SK-N-SH (cell line): ENCODE measurements around the gene ZDHHC19. TPM values are rescaled to one million over a fixed set of nuclear protein-coding genes. Genes with fewer than 3 reads are reported as not detected.
"Not testable (repeated sequence)": the region's sequence is repeated elsewhere in the genome, so short reads cannot be mapped to it uniquely, and the experiment has no call there.

ENCODE experiments used
- CTCF ChIA-PET: fragments of 300-600, 350-600 bp; formaldehyde crosslinking; extraction: SDS; loops from one replicate; lab custom pipeline; 2021; lab: Yijun Ruan, JAX
- POLR2A ChIA-PET: fragments of 350-600 bp; sonication (Branson Sonifier 250); formaldehyde crosslinking; extraction: SDS; loops from one replicate; lab custom pipeline; 2020; ENCODE audit warnings: antibody characterized with exemption, inconsistent platforms; lab: Yijun Ruan, JAX
- DNase-seq: peaks from one replicate; pipeline ENCODE4 v3.0.0; 2012
- H2AFZ ChIP-seq: fragments of 200-600 bp; sonication (generic); 2 replicates; pipeline ENCODE4 v1.8.1; 2016; ENCODE audit warnings: antibody characterized with exemption, mild to moderate bottlenecking, low read depth
- H3F3A ChIP-seq: fragments of 200-600 bp; sonication (generic); replicated peaks from 2 replicates; pipeline ENCODE3; 2016; ENCODE audit warnings: antibody characterized with exemption, mild to moderate bottlenecking; ENCODE audit not compliant: insufficient read depth
- H3K27ac ChIP-seq, 2 experiments: fragments of 200-500 bp in 1 of 2; fragments of 200-600 bp in 1 of 2; sonication (Bioruptor generic) in 1 of 2; sonication (generic), shearing (Covaris generic) in 1 of 2; 2 replicates each; pipeline versions ENCODE4 v1.5.1 to v1.6.1; 2014 to 2016; ENCODE audit warnings: low read depth in 2 of 2, inconsistent platforms in 1 of 2, low read length in 1 of 2, mild to moderate bottlenecking in 1 of 2, mixed read lengths in 1 of 2
- H3K27me3 ChIP-seq: fragments of 200-600 bp; sonication (generic), shearing (Covaris generic); 2 replicates; pipeline ENCODE4 v1.6.1; 2016; ENCODE audit warnings: mixed run types; ENCODE audit not compliant: insufficient read depth
- H3K36me3 ChIP-seq, 2 experiments: fragments of 200-500 bp in 1 of 2; fragments of 200-600 bp in 1 of 2; sonication (Bioruptor generic) in 1 of 2; sonication (generic) in 1 of 2; replicated peaks in 1 of 2; 2 replicates each; pipeline versions ENCODE3 to v1.5.1; 2014 to 2016; ENCODE audit warnings: low read length in 1 of 2, mild to moderate bottlenecking in 1 of 2; ENCODE audit not compliant: insufficient read depth in 2 of 2, control insufficient read depth in 1 of 2
- H3K4me1 ChIP-seq, 2 experiments: fragments of 200-500 bp in 1 of 2; fragments of 200-600 bp in 1 of 2; sonication (Bioruptor generic) in 1 of 2; sonication (generic), shearing (Covaris generic) in 1 of 2; 2 replicates each; pipeline versions ENCODE4 v1.5.1 to v1.6.1; 2014 to 2016; ENCODE audit warnings: low read depth in 1 of 2, low read length in 1 of 2, mixed run types in 1 of 2; ENCODE audit not compliant: insufficient read depth in 2 of 2, control insufficient read depth in 1 of 2
- H3K4me2 ChIP-seq: fragments of 200-600 bp; sonication (generic), shearing (Covaris generic); 2 replicates; pipeline ENCODE4 v1.6.1; 2017; ENCODE audit warnings: mixed run types
- H3K4me3 ChIP-seq, 2 experiments: fragments of 200-500 bp in 1 of 2; fragments of 200-600 bp in 1 of 2; sonication (Bioruptor generic) in 1 of 2; sonication (generic), shearing (Covaris generic) in 1 of 2; 2 replicates each; pipeline versions ENCODE4 v1.5.1 to v1.8.1; 2014 to 2016; ENCODE audit warnings: low read depth in 2 of 2, inconsistent platforms in 1 of 2, low read length in 1 of 2, mild to moderate bottlenecking in 1 of 2, mixed read lengths in 1 of 2, moderate library complexity in 1 of 2
- H3K79me2 ChIP-seq: fragments of 200-600 bp; sonication (generic); 2 replicates; pipeline ENCODE4 v1.8.1; 2017; ENCODE audit warnings: mild to moderate bottlenecking; ENCODE audit not compliant: insufficient read depth
- H3K9ac ChIP-seq: fragments of 200-600 bp; sonication (generic); 2 replicates; pipeline ENCODE4 v1.6.1; 2017; ENCODE audit warnings: mixed run types
- H3K9me2 ChIP-seq: fragments of 200-600 bp; sonication (generic); 2 replicates; pipeline ENCODE4 v1.6.1; 2017; ENCODE audit warnings: mixed run types
- H3K9me3 ChIP-seq: fragments of 200-600 bp; sonication (generic); 2 replicates; pipeline ENCODE4 v1.6.1; 2017; ENCODE audit warnings: mixed run types, mild to moderate bottlenecking, moderate library complexity
- H4K20me1 ChIP-seq: fragments of 200-600 bp; sonication (generic); 2 replicates; pipeline ENCODE4 v1.6.1; 2017; ENCODE audit warnings: mild to moderate bottlenecking, mixed run types; ENCODE audit not compliant: insufficient read depth
- CHD2 ChIP-seq: fragments of 150-350 bp; IDR thresholded peaks from 2 replicates; pipeline ENCODE4 v1.6.1; 2018; ENCODE audit warnings: low read length; ENCODE audit not compliant: partially characterized antibody
- EZH2phosphoT487 ChIP-seq: fragments of 200-600 bp; sonication (generic); IDR thresholded peaks from 2 replicates; pipeline ENCODE4 v1.6.1; 2017; ENCODE audit warnings: low read depth, mixed run types, mild to moderate bottlenecking, antibody characterized with exemption, moderate library complexity, borderline replicate concordance
- FOXM1 ChIP-seq: IDR thresholded peaks from 2 replicates; pipeline ENCODE4 v1.4.0; 2012; ENCODE audit warnings: low read depth, mild to moderate bottlenecking
- MXI1 ChIP-seq: IDR thresholded peaks from 2 replicates; pipeline ENCODE4 v1.6.1; 2012; ENCODE audit warnings: mild to moderate bottlenecking, low read depth, low read length, improper control_type of control experiment
- RAD21 ChIP-seq: IDR thresholded peaks from 2 replicates; pipeline ENCODE4 v1.6.1; 2012; ENCODE audit warnings: mild to moderate bottlenecking, low read length
- RCOR1 ChIP-seq: fragments of 150-350 bp; IDR thresholded peaks from 2 replicates; pipeline ENCODE4 v1.6.1; 2017; ENCODE audit warnings: antibody characterized with exemption, low read length
- RFX5 ChIP-seq: IDR thresholded peaks from 2 replicates; pipeline ENCODE4 v1.6.1; 2012; ENCODE audit warnings: mild to moderate bottlenecking, improper control_type of control experiment, low read length
- RXRA ChIP-seq: IDR thresholded peaks from 2 replicates; pipeline ENCODE4 v1.4.0; 2012; ENCODE audit warnings: low read depth, mild to moderate bottlenecking, borderline replicate concordance
- TEAD4 ChIP-seq: IDR thresholded peaks from 2 replicates; pipeline ENCODE4 v1.4.0; 2012; ENCODE audit warnings: mild to moderate bottlenecking, borderline replicate concordance; ENCODE audit not compliant: insufficient read depth
- YY1 ChIP-seq: IDR thresholded peaks from 2 replicates; pipeline ENCODE4 v1.4.0; 2012; ENCODE audit warnings: low read depth, mild to moderate bottlenecking
- WGBS: methylation state at CpG from one replicate; pipeline ENCODE4 v1.1.6; 2017; ENCODE audit warnings: low lambda C conversion rate; 5-methylcytosine and 5-hydroxymethylcytosine counted together
- polyA plus RNA-seq, 3 experiments: library from polyadenylated mRNA; depleted of rRNA; stranded (reverse); fragments of >200 nt; gene quantifications; 2 replicates each; pipeline ENCODE4 v1.2.3, GENCODE V29; 2012
- TF ChIP-seq, protein P1 (sequence below): fragments of 150-350 bp; IDR thresholded peaks from 2 replicates; pipeline ENCODE4 v1.6.1; 2016; ENCODE audit warnings: mild to moderate bottlenecking, low read depth, low read length
- TF ChIP-seq, protein P2 (sequence below): IDR thresholded peaks from 2 replicates; pipeline ENCODE4 v1.4.0; 2012; ENCODE audit warnings: low read depth, borderline replicate concordance

The ZDHHC19 gene
- polyA plus RNA-seq, 1 of the 3 experiments (the other 2 are of a cell fraction) = not detected

DNA sequence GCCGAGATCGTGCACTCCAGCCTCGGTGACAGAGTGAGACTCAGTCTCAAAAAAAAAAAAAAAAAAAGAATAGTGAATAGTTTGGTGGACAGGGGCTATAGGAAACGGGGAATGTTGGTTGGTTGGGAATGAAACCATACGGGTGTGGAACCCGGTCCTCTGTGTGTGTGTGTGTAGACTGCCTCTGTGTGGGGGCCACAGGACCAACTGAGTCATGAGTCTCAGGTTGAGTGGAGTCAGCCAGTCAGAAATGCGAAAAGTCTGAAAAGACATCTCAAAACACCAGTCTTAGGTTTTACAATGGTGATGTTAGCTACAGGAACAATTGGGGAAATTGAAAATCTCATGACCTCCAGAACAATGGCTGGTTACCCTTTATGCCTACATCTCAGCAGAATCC is 44.5 kb downstream of the ZDHHC19 start:
- no peaks in the 10 kb centered on the region for H3K9me2 ChIP-seq
- no peaks in the 10 kb centered on the region for H3K79me2 ChIP-seq
- ChIA-PET CTCF (interaction anchor here (0.6 to 0.7 kb wide), 2 partner anchors 14 to 91 kb away, joined by 3 read pairs; no protein-coding TSS in a partner anchor), POLR2A (no interaction called here)
- 92% methylated on average over 7 of the region's 7 CpGs for WGBS
- H3K4me3 ChIP-seq = no peak overlapping the region
- H3K4me2 ChIP-seq = no peak overlapping the region
- DNase-seq = no peak
- no peak for TF ChIP-seq RXRA
- TF ChIP-seq EZH2phosphoT487 = no peak
- no peak for TF ChIP-seq RAD21
- no peak for TF ChIP-seq YY1
- TF ChIP-seq TEAD4 = no peak
- TF ChIP-seq RCOR1 = no peak
- TF ChIP-seq RFX5 = no peak
- TF ChIP-seq MXI1 = no peak
- TF ChIP-seq, protein P1, sequence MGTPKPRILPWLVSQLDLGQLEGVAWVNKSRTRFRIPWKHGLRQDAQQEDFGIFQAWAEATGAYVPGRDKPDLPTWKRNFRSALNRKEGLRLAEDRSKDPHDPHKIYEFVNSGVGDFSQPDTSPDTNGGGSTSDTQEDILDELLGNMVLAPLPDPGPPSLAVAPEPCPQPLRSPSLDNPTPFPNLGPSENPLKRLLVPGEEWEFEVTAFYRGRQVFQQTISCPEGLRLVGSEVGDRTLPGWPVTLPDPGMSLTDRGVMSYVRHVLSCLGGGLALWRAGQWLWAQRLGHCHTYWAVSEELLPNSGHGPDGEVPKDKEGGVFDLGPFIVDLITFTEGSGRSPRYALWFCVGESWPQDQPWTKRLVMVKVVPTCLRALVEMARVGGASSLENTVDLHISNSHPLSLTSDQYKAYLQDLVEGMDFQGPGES = no peak
- TF ChIP-seq CHD2 = no peak
- TF ChIP-seq FOXM1 = no peak
- no peaks in the 10 kb centered on the region for H3K9me3 ChIP-seq
- H3K27me3 ChIP-seq = no peaks in the 10 kb centered on the region
- no peak overlapping the region for H3K27ac ChIP-seq
- peaks cover 0 to 10% of the 10 kb centered on the region in 2 experiments; a peak in 1 of 4 replicates for H3K4me1 ChIP-seq
- H4K20me1 ChIP-seq = no peaks in the 10 kb centered on the region
- H2AFZ ChIP-seq = no peak overlapping the region
- no peak overlapping the region for H3K9ac ChIP-seq
- no peaks in the 10 kb centered on the region for H3F3A ChIP-seq
- no peaks in the 10 kb centered on the region for H3K36me3 ChIP-seq

GRCh38 chr3:196165850-196166249 is 45.4 kb downstream of the ZDHHC19 start:
- DNase-seq = no peak
- CTCF ChIA-PET = no interaction called here
- Histone ChIP-seq H3F3A (no peaks in the 10 kb centered on the region), H3K4me2 (no peak overlapping the region), H3K9ac (no peak overlapping the region), H3K27ac (no peak overlapping the region), H3K4me3 (no peak overlapping the region), H4K20me1 (no peaks in the 10 kb centered on the region), H3K9me3 (no peaks in the 10 kb centered on the region), H3K36me3 (no peaks in the 10 kb centered on the region), H3K79me2 (no peaks in the 10 kb centered on the region), H3K27me3 (no peaks in the 10 kb centered on the region), H3K4me1 (peaks cover 0 to 10% of the 10 kb centered on the region in 2 experiments; a peak in 1 of 4 replicates)
- WGBS = 80% methylated on average over 1 of the region's 7 CpGs
- TF ChIP-seq, protein P2, sequence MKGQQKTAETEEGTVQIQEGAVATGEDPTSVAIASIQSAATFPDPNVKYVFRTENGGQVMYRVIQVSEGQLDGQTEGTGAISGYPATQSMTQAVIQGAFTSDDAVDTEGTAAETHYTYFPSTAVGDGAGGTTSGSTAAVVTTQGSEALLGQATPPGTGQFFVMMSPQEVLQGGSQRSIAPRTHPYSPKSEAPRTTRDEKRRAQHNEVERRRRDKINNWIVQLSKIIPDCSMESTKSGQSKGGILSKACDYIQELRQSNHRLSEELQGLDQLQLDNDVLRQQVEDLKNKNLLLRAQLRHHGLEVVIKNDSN = no peak
- TF ChIP-seq, all 33 proteins: peak for 0
- POLR2A ChIA-PET = no interaction called here
- Histone ChIP-seq H3K9me2 (no peaks in the 10 kb centered on the region), H2AFZ (no peak overlapping the region)

- CTCF ChIA-PET, H3K27ac ChIP-seq: not testable (repeated sequence)
Observed at GRCh38 chr3:196165006-196165575, 46.1 kb downstream of the ZDHHC19 start.

More at GRCh38 chr3:196165006-196165575, 46.1 kb downstream of the ZDHHC19 start:
- H3K9ac ChIP-seq, H4K20me1 ChIP-seq, H3K36me3 ChIP-seq, POLR2A ChIA-PET, DNase-seq, H3K4me3 ChIP-seq, H3F3A ChIP-seq, H3K9me3 ChIP-seq, H3K9me2 ChIP-seq, H3K27me3 ChIP-seq, H2AFZ ChIP-seq, H3K79me2 ChIP-seq, H3K4me2 ChIP-seq, H3K4me1 ChIP-seq: not testable (repeated sequence)
- 78% methylated on average over 5 of the region's 5 CpGs for WGBS
